OCI-LY1 (cell line): ENCODE measurements around the gene RPL26.
"Not testable (repeated sequence)": the region's sequence is repeated elsewhere in the genome, so short reads cannot be mapped to it uniquely, and the experiment has no call there.

ENCODE experiments used
- H2AFZ ChIP-seq: fragments of 200-600 bp; sonication (generic), shearing (Covaris generic); 2 replicates; pipeline ENCODE4 v1.6.0; 2014; ENCODE audit warnings: antibody characterized with exemption, mild to moderate bottlenecking, low read length
- H3F3A ChIP-seq: fragments of 200-600 bp; sonication (generic), shearing (Covaris generic); 2 replicates; pipeline ENCODE4 v1.6.0; 2014; ENCODE audit warnings: mild to moderate bottlenecking, antibody characterized with exemption, low read length, moderate library complexity; ENCODE audit not compliant: insufficient read depth
- H3K27ac ChIP-seq: fragments of 200-600 bp; sonication (generic); 2 replicates; pipeline ENCODE4 v1.5.1; 2014; ENCODE audit warnings: low read length, mixed run types, mild to moderate bottlenecking, low read depth; ENCODE audit not compliant: poor library complexity, severe bottlenecking
- H3K27me3 ChIP-seq: fragments of 200-600 bp; sonication (generic); 2 replicates; pipeline ENCODE4 v1.6.0; 2014; ENCODE audit warnings: antibody characterized with exemption, mild to moderate bottlenecking, low read length, moderate library complexity; ENCODE audit not compliant: insufficient read depth
- H3K36me3 ChIP-seq: fragments of 200-600 bp; sonication (generic); 2 replicates; pipeline ENCODE4 v1.6.1; 2014; ENCODE audit warnings: mild to moderate bottlenecking, antibody characterized with exemption, low read length, moderate library complexity, mixed read lengths; ENCODE audit not compliant: insufficient read depth
- H3K4me1 ChIP-seq: fragments of 200-600 bp; sonication (generic); 2 replicates; pipeline ENCODE4 v1.5.1; 2014; ENCODE audit warnings: mild to moderate bottlenecking, low read length, moderate library complexity; ENCODE audit not compliant: insufficient read depth, severe bottlenecking
- H3K4me2 ChIP-seq: fragments of 200-600 bp; sonication (generic), shearing (Covaris generic); 2 replicates; pipeline ENCODE4 v1.6.1; 2014; ENCODE audit warnings: low read length
- H3K4me3 ChIP-seq: fragments of 200-600 bp; sonication (generic); 2 replicates; pipeline ENCODE4 v1.5.1; 2014; ENCODE audit warnings: low read length, low read depth, mild to moderate bottlenecking, mixed read lengths; ENCODE audit not compliant: poor library complexity, severe bottlenecking
- H3K79me2 ChIP-seq: fragments of 200-600 bp; shearing (Covaris generic); 2 replicates; pipeline ENCODE4 v1.6.1; 2016; ENCODE audit warnings: mixed run types, low read length, mixed read lengths; ENCODE audit not compliant: insufficient read depth
- H3K9ac ChIP-seq: fragments of 200-600 bp; sonication (generic), shearing (Covaris generic); 2 replicates; pipeline ENCODE4 v1.6.1; 2014; ENCODE audit warnings: mild to moderate bottlenecking, low read length, mixed read lengths
- H3K9me2 ChIP-seq: fragments of 200-600 bp; sonication (generic), shearing (Covaris generic); 2 replicates; pipeline ENCODE4 v1.6.1; 2014; ENCODE audit warnings: low read depth, mild to moderate bottlenecking, low read length, mixed read lengths
- H3K9me3 ChIP-seq: fragments of 200-600 bp; shearing (Covaris generic); 2 replicates; pipeline ENCODE4 v1.6.1; 2014; ENCODE audit warnings: low read length, mixed read lengths
- H4K20me1 ChIP-seq: fragments of 200-600 bp; sonication (generic), shearing (Covaris generic); 2 replicates; pipeline ENCODE4 v1.6.0; 2016; ENCODE audit warnings: mild to moderate bottlenecking, low read length; ENCODE audit not compliant: insufficient read depth
- EZH2 ChIP-seq: fragments of 200-600 bp; sonication (generic), shearing (Covaris generic); IDR thresholded peaks from 2 replicates; pipeline ENCODE4 v1.8.0; 2017; ENCODE audit warnings: borderline replicate concordance, mixed run types, mild to moderate bottlenecking, antibody characterized with exemption, low read length, moderate library complexity, mixed read lengths
- TF ChIP-seq, protein P1 (sequence below): fragments of 200-600 bp; sonication (generic), shearing (Covaris generic); IDR thresholded peaks from 2 replicates; pipeline ENCODE4 v1.5.1; 2017; ENCODE audit warnings: mild to moderate bottlenecking, antibody characterized with exemption, low read length, moderate library complexity, mixed read lengths

Gene RPL26

GRCh38 chr17:8376271-8377067, 6.5 kb downstream of the RPL26 start, which contains the start of gene KRABD2:
KRABD2 (minus strand) TSS chr17:8376704.
- Histone ChIP-seq H3K79me2 (peaks cover 7% of the 10 kb centered on the region), H3K9me2 (no peaks in the 10 kb centered on the region), H3K4me2 (peak within 1 kb of the TSS; percentile 96), H3K27me3 (no peaks in the 10 kb centered on the region), H3F3A (peaks cover 18% of the 10 kb centered on the region), H3K36me3 (peaks cover 53% of the 10 kb centered on the region), H3K9me3 (no peaks in the 10 kb centered on the region), H3K4me1 (peaks cover 46% of the 10 kb centered on the region), H4K20me1 (no peaks in the 10 kb centered on the region), H3K9ac (peak within 1 kb of the TSS; percentile 96), H3K27ac (peak within 1 kb of the TSS; percentile 69), H3K4me3 (peak within 1 kb of the TSS; percentile 84), H2AFZ (no peak within 1 kb of the TSS)
- no peak for TF ChIP-seq EZH2
- TF ChIP-seq, protein P1, sequence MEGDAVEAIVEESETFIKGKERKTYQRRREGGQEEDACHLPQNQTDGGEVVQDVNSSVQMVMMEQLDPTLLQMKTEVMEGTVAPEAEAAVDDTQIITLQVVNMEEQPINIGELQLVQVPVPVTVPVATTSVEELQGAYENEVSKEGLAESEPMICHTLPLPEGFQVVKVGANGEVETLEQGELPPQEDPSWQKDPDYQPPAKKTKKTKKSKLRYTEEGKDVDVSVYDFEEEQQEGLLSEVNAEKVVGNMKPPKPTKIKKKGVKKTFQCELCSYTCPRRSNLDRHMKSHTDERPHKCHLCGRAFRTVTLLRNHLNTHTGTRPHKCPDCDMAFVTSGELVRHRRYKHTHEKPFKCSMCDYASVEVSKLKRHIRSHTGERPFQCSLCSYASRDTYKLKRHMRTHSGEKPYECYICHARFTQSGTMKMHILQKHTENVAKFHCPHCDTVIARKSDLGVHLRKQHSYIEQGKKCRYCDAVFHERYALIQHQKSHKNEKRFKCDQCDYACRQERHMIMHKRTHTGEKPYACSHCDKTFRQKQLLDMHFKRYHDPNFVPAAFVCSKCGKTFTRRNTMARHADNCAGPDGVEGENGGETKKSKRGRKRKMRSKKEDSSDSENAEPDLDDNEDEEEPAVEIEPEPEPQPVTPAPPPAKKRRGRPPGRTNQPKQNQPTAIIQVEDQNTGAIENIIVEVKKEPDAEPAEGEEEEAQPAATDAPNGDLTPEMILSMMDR, result peak; percentile 54

DNA sequence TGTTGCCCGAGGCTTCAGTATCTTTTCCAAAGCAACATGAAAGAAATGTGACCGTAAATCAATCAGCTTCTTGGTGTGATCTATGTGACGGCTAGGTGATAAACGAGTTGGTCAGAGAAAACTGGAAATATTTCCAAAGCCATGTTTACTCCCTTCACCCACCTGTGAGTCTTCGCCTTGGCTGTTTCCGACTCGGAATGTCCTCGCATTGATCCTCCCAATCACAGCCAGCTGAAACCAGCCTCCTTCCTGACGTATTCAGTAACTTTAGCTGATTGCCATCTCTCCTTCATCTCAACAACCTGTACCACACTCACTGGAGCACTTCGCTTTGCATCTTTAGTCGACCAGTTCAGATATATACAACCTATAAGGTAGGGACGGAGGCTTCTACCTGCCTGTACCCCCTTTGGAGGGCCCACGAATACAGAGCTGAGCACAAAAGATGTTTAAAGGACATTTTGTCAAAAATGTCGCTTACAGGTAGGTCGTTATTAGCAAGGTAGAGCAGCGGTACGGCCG, 7.2 kb downstream of the RPL26 start:
- H3K4me2 ChIP-seq, result peak overlapping the region; percentile 96
- no peak overlapping the region for H2AFZ ChIP-seq
- no peaks in the 10 kb centered on the region for H4K20me1 ChIP-seq
- peaks cover 16% of the 10 kb centered on the region for H3F3A ChIP-seq
- no peaks in the 10 kb centered on the region for H3K27me3 ChIP-seq
- H3K79me2 ChIP-seq, result no peaks in the 10 kb centered on the region; the same call in 1 of the 2 replicates
- peak overlapping the region; percentile 96 for H3K9ac ChIP-seq
- H3K27ac ChIP-seq, result peak overlapping the region; percentile 69
- H3K36me3 ChIP-seq, result peaks cover 46% of the 10 kb centered on the region
- no peaks in the 10 kb centered on the region for H3K9me3 ChIP-seq
- peaks cover 40% of the 10 kb centered on the region for H3K4me1 ChIP-seq
- H3K9me2 ChIP-seq, result no peaks in the 10 kb centered on the region
- peak overlapping the region; percentile 84 for H3K4me3 ChIP-seq
- TF ChIP-seq EZH2, result no peak
- TF ChIP-seq, protein P1, result no peak

DNA sequence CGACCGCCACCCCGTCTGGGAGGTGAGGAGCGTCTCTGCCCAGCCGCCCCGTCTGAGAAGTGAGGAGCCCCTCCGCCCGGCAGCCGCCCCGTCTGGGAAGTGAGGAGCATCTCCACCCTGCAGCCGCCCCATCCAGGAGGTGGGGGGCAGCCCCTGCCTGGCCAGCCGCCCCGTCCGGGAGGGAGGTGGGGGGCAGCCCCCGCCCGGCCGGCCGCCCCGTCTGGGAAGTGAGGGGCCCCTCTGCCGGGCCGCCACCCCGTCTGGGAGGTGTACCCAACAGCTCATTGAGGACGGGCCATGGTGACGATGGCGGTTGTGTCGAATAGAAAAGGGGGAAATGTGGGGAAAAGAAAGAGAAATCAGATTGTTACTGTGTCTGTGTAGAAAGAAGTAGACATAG, 9.1 kb downstream of the RPL26 start:
- not testable (repeated sequence) for H3K27ac ChIP-seq, H3K4me3 ChIP-seq, H3K4me2 ChIP-seq, H3K79me2 ChIP-seq, H2AFZ ChIP-seq, H3K9ac ChIP-seq, H3K9me2 ChIP-seq, H3K9me3 ChIP-seq, H4K20me1 ChIP-seq, H3K27me3 ChIP-seq
- Histone ChIP-seq H3F3A (peaks cover 11% of the 10 kb centered on the region), H3K4me1 (peaks cover 22% of the 10 kb centered on the region), H3K36me3 (peaks cover 38% of the 10 kb centered on the region)
